Measurements from ENCODE around the gene STX11. TPM values are rescaled to one million over a fixed set of nuclear protein-coding genes. Genes with fewer than 3 reads are reported as not detected.

STX11 gene
- not detected for polyA plus RNA-seq (2012; ENCODE audit: insufficient read depth, insufficient read length, low read depth)

- DNase-seq, result peak; percentile 39
- H3K9me3 ChIP-seq, result no peaks in the 10 kb centered on the region
Observed at GRCh38 chr6:144149894-144150709, at the start of gene STX11. Gene STX11 (plus strand): TSS chr6:144150517. CDS start chr6:144186628, 36,111 bp downstream.

GRCh38 chr6:144103026-144103563 is 47.2 kb upstream of the STX11 start:
- H3K9me3 ChIP-seq, result no peaks in the 10 kb centered on the region

More at GRCh38 chr6:144149894-144150709, at the start of gene STX11:
- Histone ChIP-seq H3K4me1 (no peaks in the 10 kb centered on the region), H3K36me3 (no peaks in the 10 kb centered on the region), H3K27me3 (peaks cover 27% of the 10 kb centered on the region), H3K4me3 (ENCODE audit: low read depth, low read length) (peak within 1 kb of the TSS; percentile 31)
- TF ChIP-seq CTCF (IDR thresholded peaks at IDR 0.05; ENCODE audit: low read depth, low read length), result no peak

GRCh38 chr6:144104488-144104887 is 45.8 kb upstream of the STX11 start:
- DNase-seq, result no peak
- H3K4me1 ChIP-seq, result no peaks in the 10 kb centered on the region
- H3K36me3 ChIP-seq, result no peaks in the 10 kb centered on the region
- peaks cover 3% of the 10 kb centered on the region; the same call in 1 of the 2 replicates for H3K27me3 ChIP-seq
- H3K4me3 ChIP-seq (ENCODE audit: low read depth, low read length), result no peak overlapping the region
- TF ChIP-seq CTCF (IDR thresholded peaks at IDR 0.05; ENCODE audit: low read depth, low read length), result no peak
- no peaks in the 10 kb centered on the region for H3K9me3 ChIP-seq

More at GRCh38 chr6:144103026-144103563, 47.2 kb upstream of the STX11 start:
- peaks cover 9% of the 10 kb centered on the region for H3K27me3 ChIP-seq
- no peaks in the 10 kb centered on the region for H3K4me1 ChIP-seq
- no peak for TF ChIP-seq CTCF (IDR thresholded peaks at IDR 0.05; ENCODE audit: low read depth, low read length)
- no peaks in the 10 kb centered on the region for H3K36me3 ChIP-seq
- H3K4me3 ChIP-seq (ENCODE audit: low read depth, low read length), result no peak overlapping the region
- no peak for DNase-seq

- Histone ChIP-seq H3K4me3 (ENCODE audit: low read depth, low read length) (no peak overlapping the region), H3K36me3 (no peaks in the 10 kb centered on the region), H3K4me1 (no peaks in the 10 kb centered on the region), H3K27me3 (peaks cover 3% of the 10 kb centered on the region; the same call in 1 of the 2 replicates), H3K9me3 (no peaks in the 10 kb centered on the region)
- TF ChIP-seq CTCF (IDR thresholded peaks at IDR 0.05; ENCODE audit: low read depth, low read length), result peak; percentile 61
- peak; percentile 28 for DNase-seq
Observed at GRCh38 chr6:144104898-144105487, 45.3 kb upstream of the STX11 start.

GRCh38 chr6:144106206-144106605 is 44.1 kb upstream of the STX11 start:
- Histone ChIP-seq H3K36me3 (no peaks in the 10 kb centered on the region), H3K4me3 (ENCODE audit: low read depth, low read length) (no peak overlapping the region), H3K27me3 (peaks cover 3% of the 10 kb centered on the region; the same call in 1 of the 2 replicates), H3K9me3 (no peaks in the 10 kb centered on the region), H3K4me1 (no peaks in the 10 kb centered on the region)
- DNase-seq, result no peak
- no peak for TF ChIP-seq CTCF (IDR thresholded peaks at IDR 0.05; ENCODE audit: low read depth, low read length)

Measured in BE2C (cell line).